ENCODE results near the gene DPPA3. TPM values are rescaled to one million over a fixed set of nuclear protein-coding genes. Genes with fewer than 3 reads are reported as not detected.
"Not testable (repeated sequence)": the region's sequence is repeated elsewhere in the genome, so short reads cannot be mapped to it uniquely, and the experiment has no call there.

The DPPA3 gene
- total and polyA plus RNA-seq, 7 donors: not detected

- Histone ChIP-seq H3K4me1 (no peaks in the 10 kb centered on the region), H3K27me3 (no peaks in the 10 kb centered on the region), H3K9me3 (no peaks in the 10 kb centered on the region), H3K4me3 (no peak overlapping the region), H3K36me3 (no peaks in the 10 kb centered on the region), H3K27ac (no peak overlapping the region)
- 38 to 55% methylated on average over 4 of the region's 4 CpGs for WGBS, 2 donors
- intact Hi-C loops (cut with DNase I): no loop called here
- no peak for TF ChIP-seq EP300 (IDR thresholded peaks at IDR 0.05)
- TF ChIP-seq CTCF (IDR thresholded peaks at IDR 0.05): no peak
- TF ChIP-seq POLR2AphosphoS5 (IDR thresholded peaks at IDR 0.05): no peak
- TF ChIP-seq POLR2A (IDR thresholded peaks at IDR 0.05): no peak
- DNase-seq: no peak
These were observed 18.5 kb downstream of the DPPA3 start for GRCh38 chr12:7729746-7730145.

- H3K27ac ChIP-seq; H3K36me3 ChIP-seq; DNase-seq; H3K27me3 ChIP-seq; H3K4me1 ChIP-seq; H3K4me3 ChIP-seq; H3K9me3 ChIP-seq; intact Hi-C loops (cut with DNase I): not testable (repeated sequence)
These were observed 19.8 kb downstream of the DPPA3 start for GRCh38 chr12:7730984-7731383.

- TF ChIP-seq POLR2AphosphoS5 (IDR thresholded peaks at IDR 0.05) (no peak), EP300 (IDR thresholded peaks at IDR 0.05) (no peak), CTCF (IDR thresholded peaks at IDR 0.05) (no peak), POLR2A (IDR thresholded peaks at IDR 0.05) (no peak)
- Histone ChIP-seq H3K4me3 (no peak overlapping the region), H3K36me3 (no peaks in the 10 kb centered on the region), H3K9me3 (no peaks in the 10 kb centered on the region), H3K4me1 (no peaks in the 10 kb centered on the region), H3K27ac (no peak overlapping the region), H3K27me3 (no peaks in the 10 kb centered on the region)
- WGBS, 2 donors: 42 to 46% methylated on average over 5 of the region's 5 CpGs
- intact Hi-C loops (cut with DNase I): no loop called here
- DNase-seq: no peak
These were observed 20.3 kb downstream of the DPPA3 start for GRCh38 chr12:7731486-7731885.

- intact Hi-C loops (cut with DNase I): no loop called here
- H3K36me3 ChIP-seq: no peaks in the 10 kb centered on the region
- no peak overlapping the region for H3K27ac ChIP-seq
- H3K27me3 ChIP-seq: no peaks in the 10 kb centered on the region
- no peaks in the 10 kb centered on the region for H3K9me3 ChIP-seq
- TF ChIP-seq CTCF (IDR thresholded peaks at IDR 0.05) (no peak), POLR2A (IDR thresholded peaks at IDR 0.05) (no peak)
- H3K4me3 ChIP-seq: no peak overlapping the region
- no peak for DNase-seq
- H3K4me1 ChIP-seq: no peaks in the 10 kb centered on the region
- 25 to 52% methylated on average over 3 of the region's 3 CpGs for WGBS, 2 donors
These were observed 21.8 kb downstream of the DPPA3 start for GRCh38 chr12:7732993-7733392.

GRCh38 chr12:7747246-7747645 lies 36.0 kb downstream of the DPPA3 start, which contains the start of gene CLEC4C:
CLEC4C (minus strand) TSS chr12:7747375; CDS start chr12:7747348, 27 bp downstream.
- no peaks in the 10 kb centered on the region for H3K36me3 ChIP-seq
- no peaks in the 10 kb centered on the region for H3K4me1 ChIP-seq
- no peak within 1 kb of the TSS for H3K27ac ChIP-seq
- no peak for TF ChIP-seq CTCF (IDR thresholded peaks at IDR 0.05)
- no peak for TF ChIP-seq POLR2A (IDR thresholded peaks at IDR 0.05)
- TF ChIP-seq POLR2AphosphoS5 (IDR thresholded peaks at IDR 0.05): no peak
- no peak for TF ChIP-seq EP300 (IDR thresholded peaks at IDR 0.05)
- no peaks in the 10 kb centered on the region for H3K9me3 ChIP-seq
- intact Hi-C loops (cut with DNase I): no loop called here
- no peaks in the 10 kb centered on the region for H3K27me3 ChIP-seq
- DNase-seq: no peak
- H3K4me3 ChIP-seq: no peak within 1 kb of the TSS
- 66 to 71% methylated on average over 5 of the region's 5 CpGs for WGBS, 2 donors

Measured in sigmoid colon (tissue), 7 donors.